ENCODE measurements around the gene RBM20.
"Not testable (repeated sequence)": the region's sequence is repeated elsewhere in the genome, so short reads cannot be mapped to it uniquely, and the experiment has no call there.

Gene RBM20

DNA sequence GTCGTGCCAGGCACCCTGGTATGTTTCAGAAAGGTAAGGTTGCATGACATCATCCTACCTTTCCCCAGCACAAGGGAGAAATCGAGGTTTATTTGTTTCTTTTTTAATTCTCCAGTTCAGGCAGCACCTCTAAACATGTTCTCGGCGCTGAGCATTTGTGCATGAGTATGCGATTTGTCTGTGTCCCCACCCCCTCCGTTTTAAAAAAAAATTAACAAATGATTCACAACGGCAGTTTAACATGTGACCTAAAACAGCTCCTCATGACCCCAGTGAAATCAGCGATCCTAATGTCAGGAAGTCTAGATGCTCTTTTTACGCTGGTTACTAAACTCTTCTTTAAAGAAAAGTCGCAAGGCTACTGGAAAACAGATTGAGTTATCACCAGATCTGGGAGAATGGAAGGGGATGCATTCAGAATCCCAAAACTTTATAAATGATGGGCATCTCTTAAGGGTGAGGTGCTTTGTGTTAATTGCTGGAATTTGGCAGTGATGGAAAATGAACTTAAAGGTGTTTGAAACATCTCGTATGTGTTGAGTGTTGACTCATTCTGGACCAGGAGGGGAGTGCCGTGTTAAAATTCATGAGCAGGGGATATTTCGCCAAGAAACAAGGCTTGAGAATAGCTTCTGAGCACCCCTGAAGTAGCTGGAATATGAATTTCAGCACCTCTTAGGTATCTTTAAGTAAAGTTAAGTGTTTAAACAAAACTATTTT is 120.8 kb downstream of the RBM20 start:
- Histone ChIP-seq H4K5ac (ENCODE audit: low read length) (no peak overlapping the region), H3K4ac (ENCODE audit: low read depth, low read length) (no peak overlapping the region), H3K79me1 (ENCODE audit: low read length) (no peaks in the 10 kb centered on the region), H3K4me1 (ENCODE audit: control insufficient read depth, low read depth, low read length) (no peaks in the 10 kb centered on the region), H3K9ac (ENCODE audit: low read length) (no peak overlapping the region), H3K36me3 (ENCODE audit: control insufficient read depth, insufficient read depth, low read length) (no peaks in the 10 kb centered on the region), H4K8ac (ENCODE audit: low read depth, low read length) (no peak overlapping the region), H3K79me2 (ENCODE audit: control insufficient read depth, insufficient read depth, low read length) (no peaks in the 10 kb centered on the region), H3K27me3 (ENCODE audit: insufficient read depth, low read length, poor library complexity) (no peaks in the 10 kb centered on the region), H3K4me3 (ENCODE audit: low read length) (no peak overlapping the region), H2AK5ac (ENCODE audit: low read length) (no peak overlapping the region), H3K18ac (ENCODE audit: low read length) (no peak overlapping the region), H3K23ac (ENCODE audit: low read length) (no peak overlapping the region), H3K4me2 (ENCODE audit: low read length) (no peak overlapping the region), H3K27ac (ENCODE audit: low read depth, low read length) (no peak overlapping the region), H3K56ac (ENCODE audit: low read length) (no peak overlapping the region), H2BK5ac (ENCODE audit: low read length) (no peak overlapping the region), H2BK15ac (replicated peaks; ENCODE audit: low read depth) (no peak overlapping the region), H2BK120ac (ENCODE audit: low read depth, low read length) (no peak overlapping the region)
- WGBS (ENCODE audit: extremely low coverage, insufficient coverage, low lambda C conversion rate): no CpG with 5 or more reads among the region's 13 CpGs
- no peak for DNase-seq

GRCh38 chr10:110765513-110766319 is 121.6 kb downstream of the RBM20 start:
- Histone ChIP-seq H2AK5ac (ENCODE audit: low read length) (no peak overlapping the region), H3K4me3 (ENCODE audit: low read length) (no peak overlapping the region), H3K4ac (ENCODE audit: low read depth, low read length) (no peak overlapping the region), H3K4me2 (ENCODE audit: low read length) (no peak overlapping the region), H2BK120ac (ENCODE audit: low read depth, low read length) (no peak overlapping the region), H3K79me2 (ENCODE audit: control insufficient read depth, insufficient read depth, low read length) (no peaks in the 10 kb centered on the region), H4K5ac (ENCODE audit: low read length) (no peak overlapping the region), H3K27me3 (ENCODE audit: insufficient read depth, low read length, poor library complexity) (no peaks in the 10 kb centered on the region), H3K27ac (ENCODE audit: low read depth, low read length) (no peak overlapping the region), H3K18ac (ENCODE audit: low read length) (no peak overlapping the region), H2BK15ac (replicated peaks; ENCODE audit: low read depth) (no peak overlapping the region), H3K23ac (ENCODE audit: low read length) (no peak overlapping the region), H3K9ac (ENCODE audit: low read length) (no peak overlapping the region), H4K8ac (ENCODE audit: low read depth, low read length) (no peak overlapping the region), H2BK5ac (ENCODE audit: low read length) (no peak overlapping the region), H3K36me3 (ENCODE audit: control insufficient read depth, insufficient read depth, low read length) (no peaks in the 10 kb centered on the region), H3K79me1 (ENCODE audit: low read length) (no peaks in the 10 kb centered on the region), H3K56ac (ENCODE audit: low read length) (no peak overlapping the region), H3K4me1 (ENCODE audit: control insufficient read depth, low read depth, low read length) (no peaks in the 10 kb centered on the region)
- WGBS (ENCODE audit: extremely low coverage, insufficient coverage, low lambda C conversion rate): no CpG with 5 or more reads among the region's 8 CpGs
- DNase-seq: no peak

- H3K36me3 ChIP-seq (ENCODE audit: control insufficient read depth, insufficient read depth, low read length); H2AK5ac ChIP-seq (ENCODE audit: low read length); H3K27ac ChIP-seq (ENCODE audit: low read depth, low read length); H2BK15ac ChIP-seq (replicated peaks; ENCODE audit: low read depth); H3K79me1 ChIP-seq (ENCODE audit: low read length); H3K9ac ChIP-seq (ENCODE audit: low read length); H3K27me3 ChIP-seq (ENCODE audit: insufficient read depth, low read length, poor library complexity); H4K5ac ChIP-seq (ENCODE audit: low read length); H3K23ac ChIP-seq (ENCODE audit: low read length); H2BK5ac ChIP-seq (ENCODE audit: low read length); H3K56ac ChIP-seq (ENCODE audit: low read length); H3K18ac ChIP-seq (ENCODE audit: low read length); H2BK120ac ChIP-seq (ENCODE audit: low read depth, low read length); H3K4me3 ChIP-seq (ENCODE audit: low read length); H3K4me1 ChIP-seq (ENCODE audit: control insufficient read depth, low read depth, low read length); H3K4ac ChIP-seq (ENCODE audit: low read depth, low read length); H4K8ac ChIP-seq (ENCODE audit: low read depth, low read length); DNase-seq; H3K79me2 ChIP-seq (ENCODE audit: control insufficient read depth, insufficient read depth, low read length); H3K4me2 ChIP-seq (ENCODE audit: low read length): not testable (repeated sequence)
- no CpG with 5 or more reads among the region's 29 CpGs for WGBS (ENCODE audit: extremely low coverage, insufficient coverage, low lambda C conversion rate)
These were observed 123.5 kb downstream of the RBM20 start for GRCh38 chr10:110767601-110768000.

GRCh38 chr10:110770243-110770642 is 126.1 kb downstream of the RBM20 start:
- no peak overlapping the region for H2BK5ac ChIP-seq (ENCODE audit: low read length)
- H2BK120ac ChIP-seq (ENCODE audit: low read depth, low read length): no peak overlapping the region
- no peak overlapping the region for H4K5ac ChIP-seq (ENCODE audit: low read length)
- H3K9ac ChIP-seq (ENCODE audit: low read length): no peak overlapping the region
- WGBS (ENCODE audit: extremely low coverage, insufficient coverage, low lambda C conversion rate): no CpG with 5 or more reads among the region's 3 CpGs
- no peak overlapping the region for H2AK5ac ChIP-seq (ENCODE audit: low read length)
- no peak for DNase-seq
- no peak overlapping the region for H3K27ac ChIP-seq (ENCODE audit: low read depth, low read length)
- H3K4ac ChIP-seq (ENCODE audit: low read depth, low read length): peak overlapping the region; percentile 16
- H3K23ac ChIP-seq (ENCODE audit: low read length): no peak overlapping the region
- H3K4me3 ChIP-seq (ENCODE audit: low read length): no peak overlapping the region
- no peaks in the 10 kb centered on the region for H3K79me2 ChIP-seq (ENCODE audit: control insufficient read depth, insufficient read depth, low read length)
- H3K79me1 ChIP-seq (ENCODE audit: low read length): no peaks in the 10 kb centered on the region
- no peaks in the 10 kb centered on the region for H3K27me3 ChIP-seq (ENCODE audit: insufficient read depth, low read length, poor library complexity)
- no peak overlapping the region for H3K4me2 ChIP-seq (ENCODE audit: low read length)
- no peak overlapping the region for H2BK15ac ChIP-seq (replicated peaks; ENCODE audit: low read depth)
- no peaks in the 10 kb centered on the region for H3K4me1 ChIP-seq (ENCODE audit: control insufficient read depth, low read depth, low read length)
- no peak overlapping the region for H3K18ac ChIP-seq (ENCODE audit: low read length)
- no peak overlapping the region for H3K56ac ChIP-seq (ENCODE audit: low read length)
- H4K8ac ChIP-seq (ENCODE audit: low read depth, low read length): no peak overlapping the region
- H3K36me3 ChIP-seq (ENCODE audit: control insufficient read depth, insufficient read depth, low read length): no peaks in the 10 kb centered on the region

DNA sequence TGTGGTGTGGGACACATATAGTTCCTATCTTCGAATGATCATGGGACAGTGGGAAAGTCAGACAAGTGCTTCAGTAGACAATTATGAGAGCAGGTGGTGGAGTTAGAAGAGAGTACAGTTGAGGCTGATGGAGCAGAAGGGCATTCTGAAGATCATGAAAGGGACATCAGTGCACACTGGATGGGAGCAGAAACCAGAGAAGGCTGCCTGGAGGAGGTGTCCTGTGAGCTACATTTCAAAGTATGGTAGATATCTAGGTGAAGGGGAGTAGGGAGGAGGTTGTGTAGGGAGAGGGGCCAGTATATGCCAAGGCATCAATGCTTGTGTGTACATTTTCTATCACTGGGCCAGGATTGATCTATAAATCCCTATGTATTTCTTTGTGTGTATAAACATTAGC is 127.3 kb downstream of the RBM20 start:
- DNase-seq: no peak
- H2BK5ac ChIP-seq (ENCODE audit: low read length): no peak overlapping the region
- H2AK5ac ChIP-seq (ENCODE audit: low read length): no peak overlapping the region
- no peaks in the 10 kb centered on the region for H3K4me1 ChIP-seq (ENCODE audit: control insufficient read depth, low read depth, low read length)
- WGBS (ENCODE audit: extremely low coverage, insufficient coverage, low lambda C conversion rate): no CpG with 5 or more reads among the region's 1 CpG
- H3K27me3 ChIP-seq (ENCODE audit: insufficient read depth, low read length, poor library complexity): no peaks in the 10 kb centered on the region
- no peaks in the 10 kb centered on the region for H3K36me3 ChIP-seq (ENCODE audit: control insufficient read depth, insufficient read depth, low read length)
- no peak overlapping the region for H3K4me3 ChIP-seq (ENCODE audit: low read length)
- no peak overlapping the region for H4K8ac ChIP-seq (ENCODE audit: low read depth, low read length)
- no peak overlapping the region for H2BK15ac ChIP-seq (replicated peaks; ENCODE audit: low read depth)
- no peak overlapping the region for H3K9ac ChIP-seq (ENCODE audit: low read length)
- no peak overlapping the region for H3K18ac ChIP-seq (ENCODE audit: low read length)
- H3K4me2 ChIP-seq (ENCODE audit: low read length): no peak overlapping the region
- no peak overlapping the region for H2BK120ac ChIP-seq (ENCODE audit: low read depth, low read length)
- no peak overlapping the region for H3K27ac ChIP-seq (ENCODE audit: low read depth, low read length)
- no peak overlapping the region for H3K23ac ChIP-seq (ENCODE audit: low read length)
- H3K56ac ChIP-seq (ENCODE audit: low read length): no peak overlapping the region
- no peaks in the 10 kb centered on the region for H3K79me2 ChIP-seq (ENCODE audit: control insufficient read depth, insufficient read depth, low read length)
- no peak overlapping the region for H3K4ac ChIP-seq (ENCODE audit: low read depth, low read length)
- H3K79me1 ChIP-seq (ENCODE audit: low read length): no peaks in the 10 kb centered on the region
- H4K5ac ChIP-seq (ENCODE audit: low read length): no peak overlapping the region
